Measurements from ENCODE around the gene VPS50.

DNA sequence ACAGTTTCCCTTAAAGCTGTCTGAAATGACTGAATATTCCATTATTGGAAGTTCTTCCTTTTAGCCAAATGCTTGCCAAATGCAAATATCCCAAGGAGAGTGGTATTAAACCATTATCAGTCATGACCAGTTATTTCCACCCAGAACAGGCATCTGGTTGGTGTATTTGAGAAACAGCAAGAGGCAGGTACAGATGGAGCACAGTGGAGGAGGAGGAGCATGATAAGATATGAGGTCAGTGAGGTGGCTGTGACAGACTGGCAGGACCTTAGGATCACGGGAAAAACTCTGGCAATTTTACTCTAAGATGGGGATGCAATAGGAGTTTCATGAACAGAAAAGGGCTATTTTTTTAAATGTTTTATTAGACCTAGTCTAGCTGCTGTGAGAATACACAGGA lies 12.3 kb upstream of the VPS50 start:
- TF ChIP-seq EZH2 (IDR thresholded peaks at IDR 0.05) (no peak), POLR2AphosphoS5 (IDR thresholded peaks at IDR 0.05; ENCODE audit: borderline replicate concordance, low read depth, low read length) (no peak), FOXP2 (optimal IDR thresholded peaks at IDR 0.05; ENCODE audit: control extremely low read depth, extremely low read length, insufficient read depth) (no peak)
